Hindlimb muscle (tissue), 1 donor: ENCODE measurements around the gene SOX18. TPM values are rescaled to one million over a fixed set of nuclear protein-coding genes. Genes with fewer than 3 reads are reported as not detected.

ENCODE experiments used
- DNase-seq: peaks from one replicate; pipeline ENCODE4 v3.0.0-alpha.2; 2013
- polyA plus RNA-seq: library from polyadenylated mRNA; unstranded; fragments of 120-200 nt; gene quantifications from one replicate; pipeline ENCODE4 v1.2.1, GENCODE V29; 2013; ENCODE audit not compliant: insufficient read length

Gene SOX18
- polyA plus RNA-seq, 1 donor, result 19.6 TPM

DNA sequence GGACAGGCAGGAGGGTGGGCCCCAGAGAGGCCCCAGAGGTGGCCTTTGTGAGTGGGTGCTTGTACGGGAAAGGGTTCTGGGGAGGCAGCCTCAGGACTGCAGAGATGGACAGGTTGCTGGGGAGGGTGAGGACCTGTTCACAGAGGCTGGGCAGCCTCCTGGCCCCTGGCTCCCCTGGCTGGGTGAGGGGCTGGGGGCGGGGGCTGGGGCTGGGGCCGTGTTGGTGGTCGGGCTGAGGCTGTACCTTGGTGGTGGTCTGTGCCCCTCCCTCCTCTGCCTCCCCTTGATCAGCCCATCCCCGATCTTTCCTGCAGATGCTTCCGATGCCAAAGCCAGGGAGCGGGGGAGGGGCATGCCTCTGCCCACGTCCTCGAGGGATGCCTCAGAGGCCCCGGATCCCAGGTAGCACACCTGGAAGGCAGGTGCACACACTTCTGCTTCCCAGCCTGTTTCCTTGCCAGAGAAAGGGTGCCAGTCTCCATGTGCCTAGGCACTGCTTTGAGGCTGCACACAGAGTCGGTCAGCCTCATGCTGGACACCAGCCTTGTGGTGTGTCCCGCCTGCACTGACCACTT is 18.4 kb upstream of the SOX18 start:
- DNase-seq, result no peak

DNA sequence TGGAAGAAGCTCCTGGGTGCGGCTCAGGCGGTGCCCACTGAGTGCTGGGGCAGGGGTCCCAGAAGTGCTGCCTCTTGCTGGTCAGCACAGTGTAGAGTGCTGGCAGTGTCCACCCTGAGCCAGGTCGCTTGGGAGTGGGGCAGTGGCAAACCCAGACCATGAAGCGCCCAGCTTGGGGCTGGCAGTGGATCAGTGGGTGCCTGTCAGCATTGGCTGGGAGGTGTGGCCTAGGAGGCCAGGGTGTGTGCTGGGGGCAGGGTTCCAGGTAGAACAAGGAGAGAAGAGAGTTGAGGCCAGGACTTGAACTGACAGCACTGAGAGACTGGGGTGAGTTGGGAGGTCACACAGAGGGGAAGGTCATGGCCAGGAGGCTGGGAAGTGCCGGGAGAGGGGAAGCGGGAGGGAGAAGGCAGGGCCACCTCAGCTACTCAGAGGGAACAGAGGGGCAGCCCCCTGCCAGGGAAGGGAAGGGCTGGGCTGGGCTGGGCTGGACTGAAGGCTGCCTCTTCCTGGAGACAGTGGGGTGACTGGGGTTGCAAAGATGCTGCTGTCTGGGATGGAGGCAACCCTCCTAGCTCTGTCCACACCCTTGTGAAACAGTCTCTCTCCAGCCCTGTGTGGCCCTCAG is 17.7 kb upstream of the SOX18 start:
- no peak for DNase-seq

DNA sequence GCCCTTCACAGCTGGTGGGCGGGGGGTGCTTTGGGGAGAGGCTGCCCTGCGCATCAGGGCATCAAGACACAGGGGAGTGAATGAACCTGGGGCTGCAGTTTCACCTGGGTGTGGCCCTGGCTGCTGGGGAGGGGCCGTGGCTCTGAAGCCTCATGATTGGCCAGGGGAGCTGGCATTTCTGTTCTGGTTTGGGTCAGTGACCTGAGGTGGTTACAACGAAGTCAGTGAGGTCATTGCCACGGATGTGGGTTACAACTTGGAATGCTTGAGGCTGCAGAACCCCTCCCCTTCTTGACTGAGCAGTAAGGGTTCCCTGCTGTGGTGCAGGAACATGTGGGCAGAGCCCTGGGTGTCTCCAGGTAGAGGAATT is 16.5 kb upstream of the SOX18 start:
- DNase-seq, result no peak

DNA sequence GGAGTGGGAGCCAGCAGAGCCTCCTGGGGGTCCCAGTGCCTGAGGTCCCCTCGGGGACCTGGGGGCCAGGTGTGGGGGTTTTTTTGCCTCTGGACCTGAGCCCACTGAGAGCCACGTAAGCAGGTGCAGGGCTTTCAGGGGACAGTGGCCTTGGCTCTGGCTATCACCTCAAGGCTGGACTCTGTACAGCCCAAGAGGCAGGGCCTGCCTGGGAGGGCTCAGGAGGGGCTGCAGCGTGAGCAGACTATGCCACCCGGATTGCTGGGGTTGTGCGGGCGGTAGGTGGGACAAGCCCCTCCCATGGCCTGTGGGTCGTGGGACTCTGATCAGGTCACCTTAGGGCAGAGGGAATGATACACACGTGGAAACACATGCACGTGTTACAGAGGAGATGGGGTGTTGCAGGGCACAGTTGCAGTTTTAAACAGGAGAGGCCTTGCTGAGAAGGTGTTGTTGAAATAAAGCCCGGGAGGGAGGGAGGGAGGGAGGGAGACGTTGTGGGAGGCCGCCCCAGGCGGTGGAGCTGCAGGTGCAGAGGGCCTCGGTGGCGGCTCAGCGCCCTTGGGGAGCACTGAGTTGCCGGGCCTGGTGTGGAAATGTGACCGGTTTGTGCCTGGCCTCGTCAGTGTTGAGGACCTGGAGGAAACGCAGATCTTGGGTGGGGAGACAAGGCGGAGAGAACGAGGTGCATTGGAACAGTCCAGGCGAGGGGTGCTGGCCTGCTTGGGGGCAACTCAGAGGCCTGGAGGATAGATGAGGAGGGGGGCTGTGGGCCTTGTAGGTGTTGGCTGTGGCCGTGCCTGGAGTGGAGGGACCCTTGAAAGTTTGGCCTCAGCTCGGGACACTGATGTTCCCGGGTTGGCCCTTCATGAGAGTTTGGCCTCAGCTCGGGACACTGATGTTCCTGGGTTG is 15.9 kb upstream of the SOX18 start:
- DNase-seq, result no peak

DNA sequence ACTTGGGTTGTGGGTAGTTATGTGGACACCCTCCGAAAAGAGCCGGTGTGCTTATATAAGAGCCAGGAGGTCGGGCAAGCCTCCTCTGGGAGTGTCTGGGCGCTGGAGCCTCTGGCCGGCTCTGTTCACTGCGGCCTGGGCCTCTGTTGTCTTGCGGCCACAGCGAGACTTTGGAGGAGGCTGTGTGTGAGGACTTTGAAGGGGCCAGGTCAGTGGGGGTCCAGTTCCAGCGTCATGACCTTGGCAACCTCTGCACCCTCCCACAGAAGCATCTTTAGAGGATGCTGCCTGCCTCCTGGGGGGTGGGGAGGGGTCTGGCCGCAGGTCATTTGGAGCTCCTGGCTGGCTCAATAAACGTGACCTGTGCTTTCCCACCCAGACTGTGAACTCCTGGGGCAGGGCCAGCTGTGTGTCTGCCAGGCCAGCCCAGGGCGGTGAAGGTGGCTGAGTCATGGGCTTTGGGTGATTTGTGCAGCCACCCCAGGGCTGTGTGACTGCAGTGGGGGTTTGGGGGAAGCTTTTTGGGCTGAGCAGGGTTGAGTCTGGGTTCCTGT is 14.8 kb upstream of the SOX18 start:
- no peak for DNase-seq

DNA sequence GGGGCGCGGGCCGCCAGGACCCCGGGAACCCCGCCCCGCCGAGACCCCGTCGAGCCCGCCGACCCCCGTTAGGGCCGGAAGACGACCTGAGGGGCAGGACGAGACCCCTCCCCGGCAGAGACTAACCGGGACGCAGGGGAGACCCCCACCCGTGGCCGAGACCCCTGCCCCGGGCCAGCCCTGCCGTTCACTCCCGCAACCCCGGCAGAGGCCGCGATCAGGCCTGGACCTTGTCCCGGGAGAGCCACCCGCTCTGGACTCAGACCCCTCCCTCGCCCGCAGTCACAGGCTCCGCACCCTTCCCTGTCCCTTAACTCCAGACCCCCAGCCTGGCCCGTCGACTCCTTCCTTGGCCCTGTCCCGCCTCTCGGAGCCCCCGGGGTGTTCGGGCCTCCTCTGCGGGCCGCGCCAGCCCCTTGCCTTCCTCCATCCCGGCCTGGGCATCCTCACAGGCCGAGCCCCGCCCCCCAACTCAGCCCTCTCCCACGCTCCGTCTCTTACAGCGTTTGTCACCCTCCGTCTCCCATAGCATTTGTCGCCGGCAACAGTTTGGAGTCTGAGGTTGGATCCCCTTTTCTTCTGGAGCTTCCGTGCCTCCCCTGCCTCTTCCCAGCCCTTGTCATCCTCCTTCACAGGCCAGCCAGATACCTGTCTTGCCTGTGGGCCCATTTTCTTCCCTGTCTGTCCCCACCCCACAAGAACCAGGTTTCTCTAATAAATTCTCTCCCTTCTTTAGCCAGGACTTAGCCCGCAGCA is 14.1 kb upstream of the SOX18 start:
- DNase-seq, result no peak

DNA sequence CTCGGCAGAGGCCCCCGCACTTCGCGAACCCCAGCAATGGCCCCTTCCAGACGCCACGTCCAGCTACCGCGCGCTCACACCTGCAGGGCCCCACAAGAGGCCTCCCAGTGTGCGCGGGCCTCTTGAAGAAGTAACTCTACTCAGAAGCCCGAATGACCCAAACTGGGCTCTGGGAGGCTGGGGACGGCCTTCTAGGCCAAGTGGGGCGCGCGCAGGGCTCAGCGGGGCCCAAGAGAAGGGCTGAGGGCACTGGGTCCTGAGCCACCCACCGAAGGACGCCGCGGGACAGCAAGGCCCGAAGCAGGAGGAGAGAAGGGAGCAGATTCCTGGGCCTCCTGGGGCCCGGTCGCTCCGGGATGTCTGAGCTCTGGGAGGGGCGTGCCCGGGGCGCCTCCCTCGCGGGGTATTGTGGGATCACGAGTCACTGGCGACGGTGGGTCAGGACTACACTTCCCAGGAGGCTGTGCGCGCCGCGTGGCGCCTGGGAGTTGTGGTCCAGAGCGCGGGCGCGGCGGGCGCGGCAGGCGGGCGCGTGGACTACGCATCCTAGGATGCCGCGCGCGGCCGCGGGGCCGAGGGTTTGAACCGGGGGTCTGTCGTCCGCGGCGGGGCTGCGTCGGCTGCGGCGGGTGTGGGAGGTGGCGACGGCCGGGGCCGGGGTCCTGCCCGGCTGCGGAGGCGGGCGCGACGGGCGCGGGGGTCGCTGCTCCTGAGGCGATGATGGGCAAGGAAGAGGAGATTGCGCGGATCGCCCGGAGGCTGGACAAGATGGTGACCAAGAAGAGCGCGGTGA is 13.4 kb upstream of the SOX18 start, which contains the start of gene TCEA2:
TSS of gene TCEA2 (plus strand) at position 603 of the 793 bp plus-strand sequence. CDS start at position 718, 115 bp downstream.
- peak; percentile 97 for DNase-seq

DNA sequence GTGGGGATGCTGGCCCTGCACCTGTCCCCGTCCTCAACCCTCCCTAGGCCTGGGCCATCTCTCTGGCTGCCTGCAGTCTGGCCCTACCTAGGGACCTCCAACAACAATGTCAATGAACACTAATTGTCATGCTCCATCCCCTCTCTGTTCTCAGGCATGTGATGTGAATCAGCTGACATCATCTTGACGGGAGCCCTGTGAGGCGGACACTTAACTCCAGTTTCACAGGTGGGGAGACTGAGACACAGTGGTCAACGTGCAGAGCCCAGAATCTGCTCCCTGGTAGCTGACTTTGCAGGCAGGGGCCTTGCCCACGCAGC is 12.8 kb upstream of the SOX18 start:
- DNase-seq, result no peak

DNA sequence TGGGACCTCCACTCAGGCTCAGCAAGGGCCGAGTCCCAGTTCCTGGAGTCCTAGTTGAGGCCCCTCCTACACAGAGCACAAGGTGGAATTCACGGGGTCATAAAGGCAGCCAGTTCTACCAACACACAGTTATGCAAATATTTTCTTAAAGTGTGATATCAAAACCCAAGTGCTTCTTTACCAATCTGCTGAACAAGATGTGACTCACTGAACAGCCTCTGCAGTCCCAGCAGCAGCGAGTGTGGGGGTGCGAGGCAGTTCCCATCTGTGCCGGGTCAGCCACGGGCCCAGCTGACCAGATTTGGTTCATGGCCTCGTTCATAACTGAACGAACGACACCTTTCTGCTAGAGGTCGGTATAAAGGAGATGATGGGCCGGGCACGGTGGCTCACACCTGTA is 9.1 kb upstream of the SOX18 start:
- no peak for DNase-seq

DNA sequence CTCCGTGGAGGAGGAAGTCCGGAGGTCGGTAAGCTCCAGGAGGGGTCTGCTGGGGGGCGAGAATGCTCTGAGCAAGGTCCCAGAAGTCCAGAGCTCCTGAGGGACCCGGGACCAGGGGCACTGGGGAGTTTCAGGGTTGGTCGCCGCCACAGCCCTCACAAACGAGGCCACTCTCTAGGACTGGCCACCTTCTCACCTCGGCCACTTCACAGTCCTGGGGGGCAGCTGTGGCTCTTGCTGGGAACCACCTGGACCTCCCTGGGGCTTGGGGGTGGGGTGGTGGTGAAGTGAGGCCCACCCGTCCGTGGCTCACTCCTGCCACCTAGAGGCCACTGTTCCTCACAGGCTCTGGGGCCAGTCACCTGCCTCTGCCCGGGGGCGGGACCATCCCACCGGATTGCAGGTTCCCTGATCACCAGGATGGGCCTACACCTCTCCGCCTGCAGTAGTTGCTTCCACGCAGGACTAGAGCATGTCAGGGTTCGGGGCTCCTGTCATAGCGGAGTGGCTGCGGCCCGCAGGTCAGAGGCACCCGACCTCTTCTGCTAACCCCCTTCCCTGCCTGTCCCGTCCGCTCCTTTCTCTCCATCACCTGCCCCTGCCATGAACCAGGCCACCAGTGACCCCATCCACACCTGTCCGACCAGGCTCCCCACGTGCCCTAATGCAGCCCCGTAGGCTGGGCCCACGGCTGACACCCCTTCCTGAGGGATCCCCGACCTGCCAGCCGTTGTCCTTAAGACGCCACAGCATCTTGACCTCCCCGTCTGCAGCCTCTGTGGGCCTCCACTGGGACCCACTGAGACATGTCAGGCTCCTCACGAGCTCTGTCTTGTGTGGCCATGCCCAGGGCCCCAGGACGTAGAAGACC is 8.4 kb upstream of the SOX18 start:
- peak; percentile 61 for DNase-seq

DNA sequence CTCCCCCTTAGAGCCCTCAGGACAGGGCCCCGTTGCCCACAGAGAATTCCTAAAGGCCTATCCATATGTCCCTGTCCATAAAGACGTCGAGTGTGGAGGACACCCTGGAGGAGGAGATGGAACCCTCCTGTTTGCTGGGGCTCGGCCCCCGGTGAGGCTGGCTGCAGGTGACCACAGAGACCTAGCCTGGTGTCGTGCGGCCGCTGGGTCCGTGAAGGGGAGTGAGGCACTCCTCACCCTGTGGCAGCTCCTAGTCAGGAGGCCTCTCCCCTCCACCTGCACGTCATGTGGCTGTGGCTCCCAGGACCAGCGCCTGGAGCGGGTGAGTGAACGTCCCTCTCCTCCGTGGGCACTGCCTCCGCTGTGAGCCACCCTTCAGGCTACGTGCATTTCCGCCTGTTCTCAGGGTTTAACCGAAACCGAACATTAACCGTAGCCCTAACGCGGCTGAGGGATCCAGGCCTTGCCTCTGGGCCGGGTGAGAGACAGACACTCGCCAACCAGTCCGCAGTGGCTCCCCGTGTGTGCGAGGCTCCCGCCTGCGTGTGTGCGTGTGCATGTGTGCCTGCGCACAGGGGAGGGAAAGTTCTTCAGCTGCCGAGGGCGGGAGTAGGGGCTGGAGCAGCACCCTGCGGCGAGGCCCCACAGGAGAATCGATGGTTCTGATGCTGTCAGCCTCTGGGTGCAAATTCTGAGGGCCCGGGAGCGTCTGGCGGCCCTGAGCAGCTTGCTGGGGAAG is 7.6 kb upstream of the SOX18 start:
- no peak for DNase-seq

DNA sequence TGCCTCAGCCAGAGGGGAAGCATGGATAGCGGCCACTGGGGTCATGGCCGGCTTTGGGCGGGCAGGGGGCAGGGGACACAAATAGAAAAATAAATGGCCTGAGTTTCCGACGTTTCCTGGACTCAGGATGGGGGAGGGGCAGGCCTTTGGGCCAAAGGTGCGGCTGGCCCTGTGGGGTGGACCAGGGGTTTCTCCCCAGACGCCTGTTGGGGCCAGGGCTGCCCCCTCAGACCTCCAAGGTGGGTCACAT is 7.1 kb upstream of the SOX18 start:
- no peak for DNase-seq

DNA sequence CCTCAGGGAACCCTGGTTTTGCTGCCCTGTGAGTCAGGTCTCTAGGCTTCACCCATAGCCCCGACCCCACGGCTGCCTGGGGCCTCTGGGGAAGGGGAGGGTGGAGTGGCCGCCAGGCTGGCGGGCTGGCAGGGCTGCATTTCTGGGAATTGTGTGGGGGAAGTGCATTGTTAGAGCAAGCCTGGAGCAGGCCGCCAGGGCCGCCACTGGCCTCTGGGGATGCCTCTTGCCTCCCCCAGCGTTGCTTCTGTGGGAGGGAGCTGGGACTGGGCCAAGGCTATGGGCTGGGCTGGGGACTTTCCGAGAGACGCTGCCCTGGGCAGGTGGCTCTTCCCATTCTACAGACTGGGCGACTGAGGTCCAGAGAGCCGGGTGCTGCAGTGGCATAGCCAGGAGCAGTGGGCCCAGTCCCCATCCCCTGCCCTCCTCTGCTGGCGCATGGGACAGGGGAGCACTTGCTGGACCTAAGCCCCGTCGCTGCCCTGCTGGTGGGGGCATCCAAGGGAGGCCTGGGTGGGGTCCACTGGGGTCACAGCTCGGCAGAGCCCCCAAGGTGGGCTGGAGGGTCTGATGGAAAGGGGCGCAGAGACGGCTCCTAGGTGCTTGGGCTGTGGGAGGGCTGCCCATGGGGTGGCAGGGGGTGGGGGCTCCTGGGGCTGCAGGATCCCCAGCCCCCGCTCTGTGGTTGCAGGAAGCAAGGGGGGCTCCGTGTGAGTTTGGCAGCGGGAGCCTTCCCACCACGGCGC is 6.6 kb upstream of the SOX18 start:
- no peak for DNase-seq

DNA sequence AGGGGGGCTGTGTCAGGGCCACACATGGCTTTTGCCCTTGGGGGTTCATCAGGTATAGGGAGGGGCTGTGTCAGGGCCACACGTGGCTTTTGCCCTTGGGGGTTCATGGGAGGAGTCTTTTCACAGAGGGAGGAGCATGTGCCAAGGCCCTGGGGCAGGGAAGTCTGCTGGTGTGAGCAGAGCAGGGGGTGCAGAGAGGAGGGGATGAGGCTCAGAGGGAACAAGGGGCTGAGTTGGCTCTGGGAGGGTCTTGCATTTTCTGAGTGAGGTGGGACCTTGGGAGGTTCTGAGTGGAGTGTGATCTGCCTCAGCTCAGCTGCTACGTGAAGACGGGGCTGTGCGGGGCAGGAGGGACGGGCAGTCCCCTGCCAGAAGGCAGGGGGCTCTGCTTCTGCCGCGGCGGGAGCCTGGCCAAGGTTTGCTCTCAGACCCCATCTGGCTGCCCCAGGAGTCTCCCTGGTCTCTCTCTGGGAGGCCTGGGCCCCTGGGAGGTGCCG is 6.0 kb upstream of the SOX18 start:
- no peak for DNase-seq

DNA sequence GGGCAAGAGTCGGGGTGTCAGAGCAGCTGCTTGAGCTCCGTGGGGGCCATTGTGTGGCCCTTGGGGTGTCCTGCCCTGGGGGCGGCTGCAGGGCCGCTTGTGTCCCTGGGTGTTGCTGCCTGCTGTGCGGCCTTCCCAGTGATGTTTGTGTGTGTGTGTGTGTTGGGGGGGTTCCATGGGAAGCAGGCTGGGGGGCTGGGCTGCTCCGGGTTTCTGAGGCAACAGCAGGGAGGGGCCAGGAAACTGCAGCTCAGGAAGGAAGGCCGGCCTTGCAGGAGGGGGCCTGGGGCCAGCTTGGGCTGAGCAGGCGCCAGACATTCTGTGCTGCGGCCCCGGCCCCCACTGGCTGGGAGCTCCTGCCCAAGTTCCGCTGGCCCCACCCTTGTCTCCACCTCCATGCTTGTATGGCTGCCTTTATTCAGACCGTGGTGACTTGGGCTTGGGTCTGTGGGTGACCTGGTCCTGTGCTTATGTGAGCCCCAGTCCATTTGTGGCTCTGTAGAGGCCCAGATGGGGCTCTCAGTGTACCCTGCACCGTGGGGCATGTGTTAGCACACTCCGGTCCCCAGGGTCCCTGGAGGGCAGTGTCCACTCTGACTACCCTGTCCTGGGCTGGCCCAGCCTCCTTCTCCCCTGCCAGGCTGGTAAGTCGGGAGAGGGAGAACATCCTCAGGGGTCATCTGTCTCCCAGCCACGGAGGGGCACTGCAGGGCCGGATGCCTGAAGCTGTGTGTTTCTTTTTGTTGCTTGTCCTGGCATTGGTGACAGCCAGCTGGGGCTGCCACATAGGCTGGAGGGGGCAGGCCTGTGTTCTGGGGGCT is 4.6 kb upstream of the SOX18 start:
- peak; percentile 62 for DNase-seq

DNA sequence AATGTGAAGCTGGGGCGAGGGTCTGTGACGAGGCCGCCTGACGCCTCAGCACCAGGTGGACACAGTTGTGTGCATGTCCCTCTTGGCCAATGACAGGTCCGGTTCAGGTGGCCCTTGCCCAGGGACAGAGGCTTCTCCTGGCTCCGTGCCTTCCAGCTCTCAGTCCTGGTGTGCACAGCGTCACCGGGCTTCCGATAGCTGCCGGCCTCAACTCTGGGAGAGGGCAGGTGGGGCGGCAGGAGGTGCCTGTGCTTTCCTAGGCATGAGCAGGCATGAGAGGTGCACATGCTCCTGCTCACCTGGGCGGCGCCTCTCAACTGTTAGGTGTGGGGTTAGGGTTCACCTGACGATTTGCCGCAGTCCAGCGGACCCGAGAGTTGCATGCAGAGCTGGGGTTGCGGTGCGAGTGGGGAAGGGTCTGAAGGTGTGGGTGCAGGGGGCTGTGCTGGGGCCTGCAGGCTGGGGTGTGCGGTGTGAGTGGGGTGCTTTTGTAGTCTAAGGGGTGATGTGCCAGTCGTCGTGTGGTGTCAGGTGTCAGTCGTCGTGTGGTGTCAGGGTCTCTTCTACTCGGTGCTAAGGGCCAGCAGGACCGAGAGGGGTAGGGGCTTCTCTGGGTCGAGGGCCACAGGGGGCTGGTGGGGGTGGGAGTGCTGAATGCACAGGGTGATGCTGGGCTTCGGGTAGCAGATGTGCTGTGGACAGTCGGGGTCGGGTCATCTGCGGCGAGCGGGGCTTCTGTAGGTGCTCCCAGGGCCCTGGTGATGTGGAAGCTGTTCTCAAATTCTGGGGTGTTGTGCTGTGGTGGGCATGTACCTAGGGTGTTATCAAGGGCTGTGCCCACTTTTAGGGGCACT is 3.8 kb upstream of the SOX18 start:
- DNase-seq, result no peak

DNA sequence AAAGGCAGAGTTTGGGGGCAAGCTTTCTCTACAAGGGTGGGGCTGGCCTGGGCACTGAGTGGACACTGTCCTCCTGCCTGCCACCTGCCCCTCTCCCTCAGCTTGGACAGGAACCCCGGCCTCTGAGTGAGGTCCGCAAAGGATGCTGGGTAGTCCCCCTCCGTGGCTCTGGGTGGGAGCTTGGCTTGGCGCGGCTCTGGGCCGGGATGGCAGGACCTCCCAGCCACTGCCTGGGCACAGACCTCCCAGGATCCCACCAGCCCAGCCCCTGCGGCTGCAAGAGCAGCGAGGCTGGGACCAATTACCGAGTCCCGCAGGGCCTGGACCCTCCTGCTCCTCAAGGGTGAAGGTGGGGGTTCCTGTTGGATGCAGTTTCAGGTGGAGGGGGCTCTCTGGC is 2.9 kb upstream of the SOX18 start:
- DNase-seq, result no peak
